Measurements from ENCODE around the gene BUD13. TPM values are rescaled to one million over a fixed set of nuclear protein-coding genes. Genes with fewer than 3 reads are reported as not detected.

Gene BUD13
- polyA plus RNA-seq, 1 of the 3 experiments (the other 2 are of a cell fraction), result 15.5 TPM

GRCh38 chr11:116738975-116739374 lies 33.8 kb downstream of the BUD13 start:
- Histone ChIP-seq H3K9ac (no peak overlapping the region), H3K27ac (ENCODE audit: low read depth in 2 of 2, low read length in 1 of 2) (no peak overlapping the region), H3K36me3 (replicated peaks in 1 of 2; ENCODE audit: control insufficient read depth in 1 of 2, insufficient read depth in 2 of 2, low read length in 1 of 2) (no peaks in the 10 kb centered on the region), H3K4me3 (ENCODE audit: low read depth in 2 of 2, low read length in 1 of 2) (no peak overlapping the region), H3K79me2 (ENCODE audit: insufficient read depth) (no peaks in the 10 kb centered on the region), H3K4me1 (ENCODE audit: control insufficient read depth in 1 of 2, insufficient read depth in 2 of 2, low read depth in 1 of 2, low read length in 1 of 2) (peaks cover 2 to 8% of the 10 kb centered on the region in 2 experiments; a peak in 2 of 4 replicates), H3K27me3 (ENCODE audit: insufficient read depth) (no peaks in the 10 kb centered on the region), H2AFZ (ENCODE audit: low read depth) (no peak overlapping the region), H3K9me3 (no peaks in the 10 kb centered on the region), H3K9me2 (no peaks in the 10 kb centered on the region), H3F3A (replicated peaks; ENCODE audit: insufficient read depth) (peaks cover 11% of the 10 kb centered on the region), H4K20me1 (ENCODE audit: insufficient read depth) (no peaks in the 10 kb centered on the region), H3K4me2 (no peak overlapping the region)
- WGBS (ENCODE audit: low lambda C conversion rate), result 92% methylated on average over 2 of the region's 2 CpGs
- DNase-seq, result no peak
- TF ChIP-seq RAD21 (IDR thresholded peaks at IDR 0.05; ENCODE audit: low read length), result no peak
- no peak for TF ChIP-seq ELF1 (IDR thresholded peaks at IDR 0.05)
- TF ChIP-seq GABPA (IDR thresholded peaks at IDR 0.05; ENCODE audit: low read depth), result no peak
- TF ChIP-seq REST (IDR thresholded peaks at IDR 0.05; ENCODE audit: low read depth, low read length), result no peak
- TF ChIP-seq TCF12 (IDR thresholded peaks at IDR 0.05), result no peak
- TF ChIP-seq NRF1 (IDR thresholded peaks at IDR 0.05; ENCODE audit: low read depth, low read length), result no peak
- no peak for TF ChIP-seq NFIC (IDR thresholded peaks at IDR 0.05; ENCODE audit: borderline replicate concordance)
- ChIA-PET CTCF (interaction anchor here (0.8 to 1.1 kb wide), 3 partner anchors 14 to 1964 kb away, joined by 3 read pairs; no protein-coding TSS in a partner anchor), POLR2A (no interaction called here)

GRCh38 chr11:116736763-116737162 lies 36.0 kb downstream of the BUD13 start:
- H3K36me3 ChIP-seq (replicated peaks in 1 of 2; ENCODE audit: control insufficient read depth in 1 of 2, insufficient read depth in 2 of 2, low read length in 1 of 2), result no peaks in the 10 kb centered on the region
- ChIA-PET POLR2A (no interaction called here), CTCF (interaction anchor here (1.3 to 2.2 kb wide), 2 partner anchors 13 to 369 kb away, joined by 4 to 8 read pairs; no protein-coding TSS in a partner anchor)
- no peak overlapping the region for H3K4me3 ChIP-seq (ENCODE audit: low read depth in 2 of 2, low read length in 1 of 2)
- H3F3A ChIP-seq (replicated peaks; ENCODE audit: insufficient read depth), result no peaks in the 10 kb centered on the region
- no peaks in the 10 kb centered on the region for H3K9me2 ChIP-seq
- no peak overlapping the region for H2AFZ ChIP-seq (ENCODE audit: low read depth)
- no peak for DNase-seq
- H3K9me3 ChIP-seq, result no peaks in the 10 kb centered on the region
- H3K4me1 ChIP-seq (ENCODE audit: control insufficient read depth in 1 of 2, insufficient read depth in 2 of 2, low read depth in 1 of 2, low read length in 1 of 2), result peaks cover 0 to 3% of the 10 kb centered on the region in 2 experiments; a peak in 1 of 4 replicates
- H3K4me2 ChIP-seq, result no peak overlapping the region
- TF ChIP-seq GATA2 (CRISPR knock-in tag; IDR thresholded peaks at IDR 0.05) (no peak), CTCF (IDR thresholded peaks at IDR 0.05) (no peak), IRF3 (IDR thresholded peaks at IDR 0.05; ENCODE audit: low read depth, low read length) (no peak), POLR2AphosphoS5 (IDR thresholded peaks at IDR 0.05; ENCODE audit: low read depth, low read length) (no peak), ELF1 (IDR thresholded peaks at IDR 0.05) (no peak), ZBTB33 (IDR thresholded peaks at IDR 0.05; ENCODE audit: borderline replicate concordance, low read depth) (no peak), FOSL2 (IDR thresholded peaks at IDR 0.05; ENCODE audit: borderline replicate concordance, low read depth) (no peak), RCOR1 (IDR thresholded peaks at IDR 0.05; ENCODE audit: low read length) (no peak), YY1 (IDR thresholded peaks at IDR 0.05; ENCODE audit: low read depth) (no peak), SIN3A (IDR thresholded peaks at IDR 0.05; ENCODE audit: borderline replicate concordance, low read depth, low read length) (no peak), SMC3 (IDR thresholded peaks at IDR 0.05; ENCODE audit: low read depth, low read length) (no peak), NFIC (IDR thresholded peaks at IDR 0.05; ENCODE audit: borderline replicate concordance) (no peak), FOXM1 (IDR thresholded peaks at IDR 0.05; ENCODE audit: low read depth) (no peak), TAF1 (IDR thresholded peaks at IDR 0.05; ENCODE audit: borderline replicate concordance, low read depth, low read length) (no peak), TCF12 (IDR thresholded peaks at IDR 0.05) (no peak), MAX (IDR thresholded peaks at IDR 0.05; ENCODE audit: low read depth) (no peak)
- H3K27me3 ChIP-seq (ENCODE audit: insufficient read depth), result no peaks in the 10 kb centered on the region
- H4K20me1 ChIP-seq (ENCODE audit: insufficient read depth), result no peaks in the 10 kb centered on the region
- H3K9ac ChIP-seq, result no peak overlapping the region
- H3K27ac ChIP-seq (ENCODE audit: low read depth in 2 of 2, low read length in 1 of 2), result no peak overlapping the region
- 88% methylated on average over 3 of the region's 3 CpGs for WGBS (ENCODE audit: low lambda C conversion rate)
- no peaks in the 10 kb centered on the region for H3K79me2 ChIP-seq (ENCODE audit: insufficient read depth)

All from SK-N-SH (cell line).